ENCODE measurements around the gene RPRD2. TPM values are rescaled to one million over a fixed set of nuclear protein-coding genes. Genes with fewer than 3 reads are reported as not detected.
"Not testable (repeated sequence)": the region's sequence is repeated elsewhere in the genome, so short reads cannot be mapped to it uniquely, and the experiment has no call there.

Gene RPRD2
- total RNA-seq, 1 donor from 2014 or later, result 22.8 TPM

- intact Hi-C loops (cut with micrococcal nuclease), result loop anchor here (5.0 to 10.0 kb wide), 4 partner anchors 61 to 258 kb away; partner anchors contain the start of genes ANP32E and ENSA
Measured at GRCh38 chr1:150366416-150367296, 2.7 kb downstream of the RPRD2 start.

GRCh38 chr1:150371110-150371509 lies 7.2 kb downstream of the RPRD2 start:
- Mint-ChIP-seq H3K27ac (peak overlapping the region; percentile 4), H3K4me1 (ENCODE audit: low read depth) (peaks cover 44% of the 10 kb centered on the region), H3K36me3 (ENCODE audit: low read depth) (peaks cover 22% of the 10 kb centered on the region), H3K9me3 (no peaks in the 10 kb centered on the region), H3K27me3 (ENCODE audit: low read depth) (no peaks in the 10 kb centered on the region), H3K4me3 (ENCODE audit: low read depth) (no peak overlapping the region)
- DNase-seq (ENCODE audit: low spot score), result no peak
- intact Hi-C loops (cut with micrococcal nuclease), result no loop called here

More at GRCh38 chr1:150366416-150367296, 2.7 kb downstream of the RPRD2 start:
- Mint-ChIP-seq H3K27ac (peak overlapping the region; percentile 99), H3K4me1 (ENCODE audit: low read depth) (peaks cover 31% of the 10 kb centered on the region), H3K36me3 (ENCODE audit: low read depth) (peaks cover 30% of the 10 kb centered on the region), H3K27me3 (ENCODE audit: low read depth) (no peaks in the 10 kb centered on the region), H3K4me3 (ENCODE audit: low read depth) (peak overlapping the region; percentile 93), H3K9me3 (no peaks in the 10 kb centered on the region)
- no peak for DNase-seq (ENCODE audit: low spot score)

GRCh38 chr1:150372580-150372979 lies 8.6 kb downstream of the RPRD2 start:
- no peak for DNase-seq (ENCODE audit: low spot score)

GRCh38 chr1:150376110-150376509 lies 12.2 kb downstream of the RPRD2 start:
- intact Hi-C loops (cut with micrococcal nuclease), result no loop called here
- Mint-ChIP-seq H3K9me3 (no peaks in the 10 kb centered on the region), H3K4me3 (ENCODE audit: low read depth) (no peak overlapping the region), H3K27me3 (ENCODE audit: low read depth) (no peaks in the 10 kb centered on the region), H3K27ac (no peak overlapping the region), H3K36me3 (ENCODE audit: low read depth) (peaks cover 5% of the 10 kb centered on the region), H3K4me1 (ENCODE audit: low read depth) (peaks cover 27% of the 10 kb centered on the region)
- no peak for DNase-seq (ENCODE audit: low spot score)

More at GRCh38 chr1:150372580-150372979, 8.6 kb downstream of the RPRD2 start:
- peaks cover 35% of the 10 kb centered on the region for H3K4me1 Mint-ChIP-seq (ENCODE audit: low read depth)
- peaks cover 14% of the 10 kb centered on the region for H3K36me3 Mint-ChIP-seq (ENCODE audit: low read depth)
- H3K4me3 Mint-ChIP-seq (ENCODE audit: low read depth), result no peak overlapping the region
- no peak overlapping the region for H3K27ac Mint-ChIP-seq
- H3K27me3 Mint-ChIP-seq (ENCODE audit: low read depth), result no peaks in the 10 kb centered on the region
- intact Hi-C loops (cut with micrococcal nuclease), result no loop called here
- no peaks in the 10 kb centered on the region for H3K9me3 Mint-ChIP-seq

GRCh38 chr1:150383631-150384324 lies 19.8 kb downstream of the RPRD2 start:
- no peak for DNase-seq (ENCODE audit: low spot score)
- no peaks in the 10 kb centered on the region for H3K9me3 Mint-ChIP-seq
- H3K4me1 Mint-ChIP-seq (ENCODE audit: low read depth), result peaks cover 18% of the 10 kb centered on the region
- H3K27me3 Mint-ChIP-seq (ENCODE audit: low read depth), result no peaks in the 10 kb centered on the region
- H3K4me3 Mint-ChIP-seq (ENCODE audit: low read depth), result no peak overlapping the region
- no peak overlapping the region for H3K27ac Mint-ChIP-seq
- peaks cover 5% of the 10 kb centered on the region for H3K36me3 Mint-ChIP-seq (ENCODE audit: low read depth)
- intact Hi-C loops (cut with micrococcal nuclease), result no loop called here

GRCh38 chr1:150385537-150386445 lies 21.8 kb downstream of the RPRD2 start:
- peak overlapping the region; percentile 5 for H3K27ac Mint-ChIP-seq
- H3K36me3 Mint-ChIP-seq (ENCODE audit: low read depth), result peaks cover 9% of the 10 kb centered on the region
- no peaks in the 10 kb centered on the region for H3K9me3 Mint-ChIP-seq
- no peaks in the 10 kb centered on the region for H3K27me3 Mint-ChIP-seq (ENCODE audit: low read depth)
- no peak overlapping the region for H3K4me3 Mint-ChIP-seq (ENCODE audit: low read depth)
- intact Hi-C loops (cut with micrococcal nuclease), result no loop called here
- H3K4me1 Mint-ChIP-seq (ENCODE audit: low read depth), result peaks cover 31% of the 10 kb centered on the region
- no peak for DNase-seq (ENCODE audit: low spot score)

GRCh38 chr1:150386592-150386991 lies 22.6 kb downstream of the RPRD2 start:
- Mint-ChIP-seq H3K27ac (peak overlapping the region; percentile 28), H3K4me1 (ENCODE audit: low read depth) (peaks cover 33% of the 10 kb centered on the region)

GRCh38 chr1:150387200-150387599 lies 23.3 kb downstream of the RPRD2 start:
- H3K27me3 Mint-ChIP-seq (ENCODE audit: low read depth), result no peaks in the 10 kb centered on the region
- H3K9me3 Mint-ChIP-seq, result no peaks in the 10 kb centered on the region
- H3K4me1 Mint-ChIP-seq (ENCODE audit: low read depth), result peaks cover 33% of the 10 kb centered on the region
- H3K36me3 Mint-ChIP-seq (ENCODE audit: low read depth), result peaks cover 9% of the 10 kb centered on the region
- H3K27ac Mint-ChIP-seq, result peak overlapping the region; percentile 47
- no peak overlapping the region for H3K4me3 Mint-ChIP-seq (ENCODE audit: low read depth)
- DNase-seq (ENCODE audit: low spot score), result no peak
- intact Hi-C loops (cut with micrococcal nuclease), result no loop called here

More at GRCh38 chr1:150386592-150386991, 22.6 kb downstream of the RPRD2 start:
- Mint-ChIP-seq H3K9me3 (no peaks in the 10 kb centered on the region), H3K36me3 (ENCODE audit: low read depth) (peaks cover 9% of the 10 kb centered on the region), H3K4me3 (ENCODE audit: low read depth) (no peak overlapping the region), H3K27me3 (ENCODE audit: low read depth) (no peaks in the 10 kb centered on the region)
- intact Hi-C loops (cut with micrococcal nuclease), result no loop called here
- DNase-seq (ENCODE audit: low spot score), result no peak

- DNase-seq (ENCODE audit: low spot score), result no peak
- no peak overlapping the region for H3K27ac Mint-ChIP-seq
Measured at GRCh38 chr1:150388241-150388640, 24.3 kb downstream of the RPRD2 start.

GRCh38 chr1:150389650-150390049 lies 25.7 kb downstream of the RPRD2 start:
- Mint-ChIP-seq H3K4me1 (ENCODE audit: low read depth) (peaks cover 30% of the 10 kb centered on the region), H3K9me3 (no peaks in the 10 kb centered on the region), H3K36me3 (ENCODE audit: low read depth) (peaks cover 4% of the 10 kb centered on the region), H3K4me3 (ENCODE audit: low read depth) (no peak overlapping the region), H3K27ac (no peak overlapping the region), H3K27me3 (ENCODE audit: low read depth) (no peaks in the 10 kb centered on the region)
- no peak for DNase-seq (ENCODE audit: low spot score)
- intact Hi-C loops (cut with micrococcal nuclease), result no loop called here

More at GRCh38 chr1:150388241-150388640, 24.3 kb downstream of the RPRD2 start:
- intact Hi-C loops (cut with micrococcal nuclease), result no loop called here
- H3K27me3 Mint-ChIP-seq (ENCODE audit: low read depth), result no peaks in the 10 kb centered on the region
- no peaks in the 10 kb centered on the region for H3K9me3 Mint-ChIP-seq
- peaks cover 33% of the 10 kb centered on the region for H3K4me1 Mint-ChIP-seq (ENCODE audit: low read depth)
- H3K4me3 Mint-ChIP-seq (ENCODE audit: low read depth), result no peak overlapping the region
- H3K36me3 Mint-ChIP-seq (ENCODE audit: low read depth), result peaks cover 9% of the 10 kb centered on the region

- no peaks in the 10 kb centered on the region for H3K27me3 Mint-ChIP-seq (ENCODE audit: low read depth)
- peaks cover 18% of the 10 kb centered on the region for H3K4me1 Mint-ChIP-seq (ENCODE audit: low read depth)
- H3K4me3 Mint-ChIP-seq (ENCODE audit: low read depth), result no peak overlapping the region
- H3K9me3 Mint-ChIP-seq, result peaks cover 14% of the 10 kb centered on the region
- H3K27ac Mint-ChIP-seq, result no peak overlapping the region
- H3K36me3 Mint-ChIP-seq (ENCODE audit: low read depth), result peaks cover 23% of the 10 kb centered on the region
- intact Hi-C loops (cut with micrococcal nuclease), result no loop called here
- DNase-seq (ENCODE audit: low spot score), result no peak
Measured at GRCh38 chr1:150392627-150393026, 28.7 kb downstream of the RPRD2 start.

GRCh38 chr1:150395115-150395514 lies 31.2 kb downstream of the RPRD2 start:
- H3K27me3 Mint-ChIP-seq (ENCODE audit: low read depth); DNase-seq (ENCODE audit: low spot score); H3K4me1 Mint-ChIP-seq (ENCODE audit: low read depth); H3K4me3 Mint-ChIP-seq (ENCODE audit: low read depth); H3K27ac Mint-ChIP-seq; intact Hi-C loops (cut with micrococcal nuclease): not testable (repeated sequence)
- Mint-ChIP-seq H3K36me3 (ENCODE audit: low read depth) (peaks cover 25% of the 10 kb centered on the region), H3K9me3 (peaks cover 20% of the 10 kb centered on the region)

Measured in activated T-helper 2 cell treated with anti-CD3 and anti-CD28 coated beads, Interferon-gamma antibody, Interleukin-2, Interleukin-4, amounts not matched to agents 10 μg/mL and 5 μg/mL and 100 μg/mL, durations not matched to agents 14 hours and 24 hours and 36 hours (primary cell).